ENCODE data around the gene NAP1L1. TPM values are rescaled to one million over a fixed set of nuclear protein-coding genes. Genes with fewer than 3 reads are reported as not detected.
"Not testable (repeated sequence)": the region's sequence is repeated elsewhere in the genome, so short reads cannot be mapped to it uniquely, and the experiment has no call there.

NAP1L1 gene
- total RNA-seq, 4 donors from 2014 or later: 78.9 to 191 (median 150) TPM

DNA sequence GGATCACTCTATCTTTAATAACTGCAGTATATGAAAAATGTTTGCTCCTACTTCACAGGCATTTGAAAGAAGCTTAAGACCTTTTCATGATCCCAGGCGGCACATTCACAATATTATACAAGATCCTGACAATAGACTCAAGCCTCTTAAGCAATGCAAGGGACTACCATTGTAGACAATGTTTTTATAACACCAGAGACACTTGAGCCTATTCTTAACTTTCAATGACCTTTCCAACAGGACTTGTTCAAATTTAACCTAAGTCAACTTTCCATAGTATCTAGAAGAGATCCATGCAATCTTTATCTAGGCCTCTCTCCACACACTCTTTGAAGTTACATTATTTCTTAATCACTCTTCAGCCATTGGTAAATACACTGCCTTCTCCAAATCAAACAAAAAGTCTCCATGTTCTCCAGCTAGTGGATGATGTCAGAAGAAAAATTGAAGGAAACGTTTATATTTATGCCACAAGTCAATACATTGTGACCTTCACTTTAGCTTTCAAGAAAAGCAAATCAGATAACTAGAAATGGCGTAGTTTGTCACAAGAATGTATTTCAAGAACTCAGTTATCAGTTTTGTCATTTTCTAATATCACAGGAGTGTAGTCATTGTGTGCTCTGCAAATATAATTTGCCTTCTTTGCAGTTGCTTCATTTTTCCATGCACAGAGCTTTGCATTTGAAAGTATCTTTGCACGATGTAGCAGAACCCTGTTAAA lies 94.1 kb downstream of the NAP1L1 start:
- Histone ChIP-seq H3K4me1 (peaks cover 0 to 9% (median 0%) of the 10 kb centered on the region in 4 donors), H3K4me3 (no peak overlapping the region), H3K9me3 (no peaks in the 10 kb centered on the region), H3K27ac (no peak overlapping the region), H3K36me3 (no peaks in the 10 kb centered on the region), H3K27me3 (no peaks in the 10 kb centered on the region)
- no peak for DNase-seq
- 64 to 73% methylated on average over 4 of the region's 4 CpGs for whole genome bisulfite sequencing, 2 donors (ENCODE audit: low coverage in 1 of 2)
- in situ Hi-C loops (cut with MboI; ENCODE audit: low pct_ligation_motif_present in 1 of 4, low pct_unique_long_range_greater_than_20kb in 1 of 4, low sequenced_read_pairs in 3 of 4): no loop called here
- intact Hi-C loops (cut with DNase I; ENCODE audit: low total_unique reads): no loop called here
- TF ChIP-seq, protein P1, sequence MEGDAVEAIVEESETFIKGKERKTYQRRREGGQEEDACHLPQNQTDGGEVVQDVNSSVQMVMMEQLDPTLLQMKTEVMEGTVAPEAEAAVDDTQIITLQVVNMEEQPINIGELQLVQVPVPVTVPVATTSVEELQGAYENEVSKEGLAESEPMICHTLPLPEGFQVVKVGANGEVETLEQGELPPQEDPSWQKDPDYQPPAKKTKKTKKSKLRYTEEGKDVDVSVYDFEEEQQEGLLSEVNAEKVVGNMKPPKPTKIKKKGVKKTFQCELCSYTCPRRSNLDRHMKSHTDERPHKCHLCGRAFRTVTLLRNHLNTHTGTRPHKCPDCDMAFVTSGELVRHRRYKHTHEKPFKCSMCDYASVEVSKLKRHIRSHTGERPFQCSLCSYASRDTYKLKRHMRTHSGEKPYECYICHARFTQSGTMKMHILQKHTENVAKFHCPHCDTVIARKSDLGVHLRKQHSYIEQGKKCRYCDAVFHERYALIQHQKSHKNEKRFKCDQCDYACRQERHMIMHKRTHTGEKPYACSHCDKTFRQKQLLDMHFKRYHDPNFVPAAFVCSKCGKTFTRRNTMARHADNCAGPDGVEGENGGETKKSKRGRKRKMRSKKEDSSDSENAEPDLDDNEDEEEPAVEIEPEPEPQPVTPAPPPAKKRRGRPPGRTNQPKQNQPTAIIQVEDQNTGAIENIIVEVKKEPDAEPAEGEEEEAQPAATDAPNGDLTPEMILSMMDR (IDR thresholded peaks at IDR 0.05): no peak
- TF ChIP-seq POLR2AphosphoS5 (IDR thresholded peaks at IDR 0.05) (no peak), POLR2A (IDR thresholded peaks at IDR 0.05) (no peak), EP300 (IDR thresholded peaks at IDR 0.05; ENCODE audit: low read depth) (no peak)

GRCh38 chr12:75987709-75988108 lies 96.8 kb downstream of the NAP1L1 start:
- peaks cover 0 to 17% (median 0%) of the 10 kb centered on the region in 4 donors for H3K4me1 ChIP-seq
- 88 to 90% methylated on average over 1 of the region's 1 CpG for WGBS, 2 donors (ENCODE audit: low coverage in 1 of 2)
- H3K36me3 ChIP-seq; H3K4me3 ChIP-seq; DNase-seq; in situ Hi-C loops (cut with MboI; ENCODE audit: low pct_ligation_motif_present in 1 of 4, low pct_unique_long_range_greater_than_20kb in 1 of 4, low sequenced_read_pairs in 3 of 4); H3K9me3 ChIP-seq; H3K27ac ChIP-seq; H3K27me3 ChIP-seq; intact Hi-C loops (cut with DNase I; ENCODE audit: low total_unique reads): not testable (repeated sequence)

Other genes with a start within 250 kb of the NAP1L1 start
- gene PHLDA1, start 52.9 kb downstream of the NAP1L1 start, total RNA-seq: 1 to 10 TPM; 4.2 to 8.4 (median 7.0) TPM

All from transverse colon (tissue), 4 donors.